ENCODE data around the gene FAM47E.
A peak's percentile ranks its signal among the peaks of the same experiment; 100 is the strongest.

The FAM47E gene

DNA sequence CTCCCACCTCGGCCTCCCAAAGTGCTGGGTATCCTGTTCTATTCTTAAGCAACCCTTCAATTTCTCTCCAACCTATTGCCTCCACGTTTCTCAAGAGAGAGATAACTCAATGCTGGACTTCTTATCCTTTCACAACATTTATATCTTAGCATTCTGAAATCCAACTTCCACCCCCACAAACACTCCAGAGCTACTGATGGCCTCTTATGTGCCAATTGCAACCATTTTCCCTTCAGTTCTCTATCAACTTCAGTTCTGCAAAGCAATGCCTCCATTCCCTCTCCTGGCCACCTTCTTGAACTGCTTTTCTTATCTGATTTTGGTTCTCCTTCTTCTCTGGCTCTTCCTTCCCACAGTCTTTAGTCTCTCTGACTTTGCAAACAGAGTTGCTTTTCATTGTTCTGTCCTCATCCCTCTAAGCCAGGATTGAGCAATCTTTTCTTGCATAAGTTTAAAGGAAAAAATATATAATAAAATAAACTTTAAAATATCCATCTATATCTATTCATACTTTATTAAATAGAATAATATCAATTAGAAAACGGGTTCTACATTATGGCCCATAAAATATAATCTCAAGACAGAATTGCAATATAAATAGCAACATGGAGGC, 51.4 kb downstream of the FAM47E start:
- DNase-seq = no peak

DNA sequence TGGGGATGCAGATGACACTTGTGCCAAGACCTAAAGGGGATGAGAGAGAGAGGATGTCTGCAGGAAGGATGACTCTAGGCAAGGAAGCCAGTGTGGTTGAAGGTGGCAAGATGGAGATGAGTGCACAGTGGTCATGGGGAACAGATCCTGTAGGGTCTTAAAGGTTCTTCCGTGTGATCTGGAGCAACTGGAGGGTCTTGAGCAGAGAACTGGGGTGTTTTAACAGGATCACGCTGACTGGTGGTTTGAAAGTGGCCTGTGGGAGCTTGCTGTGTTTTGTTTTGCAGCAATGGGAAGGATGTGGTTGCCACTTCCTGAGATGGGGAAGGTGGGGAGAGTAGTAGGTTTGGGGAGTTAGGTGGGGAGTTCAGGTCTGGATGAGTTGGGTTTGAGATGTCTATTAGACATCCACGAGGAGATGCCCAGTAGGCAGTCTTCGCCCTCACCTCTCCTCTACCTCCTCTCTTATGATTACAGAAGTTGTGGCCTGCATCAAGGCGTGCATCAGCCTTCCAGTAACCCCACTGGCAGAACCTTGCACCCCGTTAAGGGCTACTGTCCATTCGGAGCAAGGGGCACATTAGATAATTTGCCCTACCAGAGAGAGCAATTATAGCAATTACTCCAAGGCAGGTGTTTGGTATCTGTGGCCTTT, 53.6 kb downstream of the FAM47E start:
- peak; percentile 19 for DNase-seq

DNA sequence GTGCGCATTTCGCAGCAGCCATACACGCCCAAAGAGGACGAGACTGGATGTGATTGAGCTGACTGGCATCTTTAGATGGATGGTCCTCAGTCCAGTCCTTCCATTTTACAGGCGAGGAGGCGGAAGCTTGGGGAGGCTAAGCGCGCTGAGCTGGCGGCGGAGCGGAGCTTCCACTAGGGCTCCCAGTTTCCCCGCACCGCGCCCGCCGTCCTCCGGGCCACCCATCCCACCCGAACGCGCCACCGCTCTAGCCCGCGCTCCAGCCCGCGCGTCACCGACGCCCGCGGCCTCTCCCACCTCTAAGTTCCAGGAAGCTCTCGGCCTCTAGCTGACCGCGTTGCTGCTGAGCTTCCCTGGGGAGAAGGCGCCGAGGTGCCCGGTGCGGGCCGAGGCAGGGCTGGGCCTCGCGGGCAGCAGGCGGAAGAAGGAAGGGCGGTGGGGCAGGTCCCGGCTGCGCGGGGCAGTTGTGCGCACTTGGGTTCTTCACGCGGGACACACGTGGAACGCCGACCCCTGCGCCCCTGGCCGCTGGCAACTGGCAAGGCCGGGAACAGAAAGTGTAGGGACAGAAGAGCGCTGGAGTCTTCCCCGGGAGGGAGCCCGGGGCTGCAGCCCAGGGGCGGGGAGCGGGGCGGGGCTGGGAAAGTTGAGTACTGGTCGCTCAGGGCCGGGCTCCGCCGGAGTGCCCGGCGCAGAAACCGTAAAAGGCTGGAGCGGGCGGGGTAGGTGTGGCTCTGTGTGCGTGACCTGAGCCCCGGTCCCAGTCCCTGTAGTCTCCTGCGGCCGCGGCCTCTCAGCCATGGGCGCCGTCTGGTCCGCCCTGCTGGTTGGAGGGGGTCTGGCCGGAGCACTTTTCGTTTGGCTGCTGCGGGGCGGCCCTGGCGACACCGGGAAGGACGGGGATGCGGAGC, 54.7 kb downstream of the FAM47E start, which contains the start of gene STBD1:
STBD1 (plus strand) TSS at position 763 of the 911 bp plus-strand sequence; CDS start at position 800, 37 bp downstream.
- DNase-seq = no peak

DNA sequence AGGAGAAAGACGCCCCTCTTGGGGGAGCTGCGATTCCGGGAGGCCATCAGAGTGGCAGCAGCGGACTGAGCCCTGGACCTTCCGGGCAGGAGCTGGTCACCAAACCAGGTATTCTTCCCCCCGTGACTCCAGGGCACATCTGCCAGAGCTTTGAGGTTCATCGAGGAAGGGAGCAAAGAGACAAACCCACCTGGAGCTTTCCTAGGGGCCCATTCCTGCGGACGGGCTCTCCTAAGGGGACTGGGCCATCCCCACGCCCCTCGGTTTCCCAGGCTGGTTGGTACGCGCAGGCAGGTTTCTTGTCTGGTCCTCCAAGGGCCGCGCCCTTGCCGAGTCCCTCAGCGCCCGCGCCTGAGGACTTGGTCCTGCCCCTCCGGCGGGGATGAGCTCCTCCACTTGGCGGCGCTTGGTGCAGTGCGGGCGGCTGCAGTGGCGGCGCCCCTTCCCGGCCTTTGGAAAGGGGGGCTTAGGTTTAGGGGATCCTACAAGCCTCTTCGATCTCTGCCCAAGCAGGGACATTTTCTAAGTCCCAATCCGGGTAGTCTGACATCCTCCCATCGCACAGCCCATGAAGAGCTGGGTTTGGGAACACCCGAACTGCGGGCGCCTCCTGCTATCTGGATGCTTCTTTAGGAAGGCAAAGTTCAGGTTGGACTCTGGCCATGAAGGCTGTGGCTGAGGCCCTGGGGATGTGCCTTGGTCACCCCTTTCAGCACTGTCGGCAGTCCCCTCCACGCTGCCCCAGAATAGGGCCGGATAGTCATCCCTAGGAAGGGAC, 55.5 kb downstream of the FAM47E start:
- DNase-seq = no peak

DNA sequence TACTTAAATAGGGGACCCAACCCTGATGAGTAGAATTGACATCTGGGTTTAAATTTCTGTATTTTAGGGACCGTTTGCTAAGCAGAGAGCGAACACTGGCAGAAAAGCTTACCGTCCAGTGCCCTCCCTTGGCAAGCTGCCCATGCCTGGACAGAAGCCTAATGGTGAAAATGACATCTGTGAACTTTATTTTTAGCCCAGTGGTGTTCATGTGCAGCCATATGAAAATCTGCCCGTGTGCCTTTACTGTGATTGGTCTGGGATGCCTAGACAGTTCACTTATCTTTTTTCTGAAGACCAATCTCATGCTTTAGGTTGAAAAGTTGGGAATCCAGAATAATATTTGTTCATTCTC, 56.1 kb downstream of the FAM47E start:
- DNase-seq = no peak

DNA sequence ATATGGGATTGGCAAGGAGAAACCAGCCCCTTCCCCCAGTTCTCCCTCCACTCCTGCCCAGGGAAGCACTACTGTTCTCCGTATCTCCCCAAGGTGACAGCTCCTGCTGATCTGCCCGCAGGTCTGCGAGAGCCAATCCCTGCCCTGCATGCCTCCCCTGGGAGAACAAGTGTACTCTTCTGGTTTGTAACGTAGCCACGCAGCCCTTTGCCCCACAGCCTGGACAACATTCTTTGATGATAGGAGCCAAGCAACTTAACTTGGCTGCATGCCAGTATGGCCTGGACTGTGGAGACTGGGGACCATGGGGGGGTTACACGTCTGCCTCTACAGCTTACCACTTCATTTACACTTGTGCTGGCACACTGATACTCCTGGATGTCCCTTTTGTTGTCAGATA, 57.0 kb downstream of the FAM47E start:
- no peak for DNase-seq

DNA sequence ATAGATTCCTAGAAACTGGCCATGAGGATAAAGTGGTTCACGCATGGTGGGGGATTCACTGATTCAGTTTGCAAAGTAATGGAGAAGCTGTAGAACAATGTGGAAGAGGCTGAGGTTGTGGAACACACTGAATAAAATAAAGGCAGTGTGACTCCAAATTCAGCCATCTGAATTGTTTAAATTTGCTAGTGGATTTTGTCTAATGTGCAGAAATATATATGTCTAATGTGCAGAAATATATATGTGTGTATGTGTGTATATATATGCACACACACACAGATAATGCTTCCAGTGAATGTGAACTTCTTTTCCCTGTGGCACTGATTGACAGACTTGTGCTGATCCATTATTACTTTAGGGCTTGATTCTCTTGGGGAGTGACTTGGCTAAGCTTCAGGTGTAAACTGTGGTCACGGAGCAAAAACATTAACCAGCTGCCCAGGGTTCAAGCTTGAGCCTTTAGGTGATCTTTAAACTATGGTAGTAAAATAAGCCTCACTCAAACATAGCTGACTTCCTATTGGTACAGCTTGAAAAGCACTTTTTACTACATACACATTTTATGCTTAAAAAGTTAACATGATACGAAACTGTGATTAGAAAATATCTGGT, 58.5 kb downstream of the FAM47E start:
- DNase-seq = no peak

DNA sequence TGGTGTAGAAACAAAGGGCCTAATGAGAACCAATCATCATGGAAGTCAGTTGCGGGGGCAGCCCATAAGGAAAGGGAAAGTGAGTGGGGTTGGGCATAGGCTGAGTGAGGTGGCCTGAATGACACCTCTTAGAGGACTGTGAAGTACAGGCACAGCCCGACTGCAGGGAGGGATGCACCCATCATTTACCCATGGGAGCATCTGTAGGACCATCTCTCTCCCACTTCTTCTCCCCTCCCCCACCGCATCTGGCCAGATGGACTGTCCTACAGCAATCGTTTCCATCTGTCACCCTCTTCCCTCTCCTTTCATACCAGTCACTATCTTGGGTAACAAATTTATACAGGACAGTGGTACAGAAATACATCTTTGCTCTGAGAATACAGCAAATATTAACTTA, 59.2 kb downstream of the FAM47E start:
- no peak for DNase-seq

DNA sequence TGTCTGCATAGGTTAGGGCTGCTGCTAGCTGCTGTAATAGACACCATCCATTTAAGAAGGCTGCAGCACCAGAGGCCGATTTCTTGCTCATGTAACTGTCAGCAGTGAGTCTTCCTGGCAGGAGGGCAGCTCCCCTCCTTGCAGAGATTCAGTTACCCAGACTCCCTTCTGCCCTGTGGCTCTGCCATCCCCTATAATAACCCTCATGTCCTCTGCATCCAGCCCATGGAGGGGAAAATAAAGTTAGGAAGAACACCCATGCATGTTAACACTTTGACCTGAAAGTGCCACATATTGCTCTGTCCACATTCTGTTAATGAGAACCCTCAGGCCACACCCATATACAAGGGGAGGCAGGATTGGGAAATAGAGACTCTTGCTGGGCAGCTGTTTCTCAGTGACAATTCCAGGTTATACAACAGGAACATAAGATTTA, 60.4 kb downstream of the FAM47E start:
- no peak for DNase-seq

DNA sequence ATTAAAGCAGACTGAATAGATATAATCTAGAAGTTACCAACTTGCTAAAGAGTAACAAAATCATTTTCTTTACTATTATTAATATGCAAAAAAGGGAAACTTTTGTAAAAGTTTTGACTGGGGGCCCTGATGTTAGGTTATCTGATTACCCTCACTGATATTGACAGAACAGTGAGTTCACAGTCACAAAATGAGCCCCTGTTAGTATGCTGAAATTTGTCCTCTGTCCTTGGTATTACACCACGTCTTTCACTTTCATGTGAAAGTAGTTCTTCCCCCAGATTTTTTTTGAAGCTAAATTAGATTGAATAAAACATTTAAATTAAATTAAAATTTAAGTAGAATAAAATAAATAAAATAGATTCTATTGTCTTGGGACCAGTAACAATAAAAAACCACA, 60.9 kb downstream of the FAM47E start:
- no peak for DNase-seq

DNA sequence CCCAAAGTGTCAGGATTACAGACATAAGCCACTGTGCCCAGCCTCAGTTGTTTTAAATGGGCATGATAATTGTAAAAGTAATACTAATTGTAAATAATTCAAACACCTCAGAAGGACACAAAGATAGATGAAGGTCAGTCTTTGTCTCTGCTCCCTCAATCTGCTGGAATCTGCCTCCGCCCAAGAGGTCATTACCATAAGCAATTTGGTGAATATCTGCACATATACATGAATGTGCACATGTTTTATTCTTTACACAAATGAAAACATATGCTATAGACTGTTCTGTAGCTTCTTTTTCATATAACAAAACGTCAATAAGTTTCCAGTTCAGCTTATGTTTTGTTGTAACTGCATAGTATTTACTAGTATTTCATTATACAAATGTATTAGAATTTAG, 62.0 kb downstream of the FAM47E start:
- no peak for DNase-seq

DNA sequence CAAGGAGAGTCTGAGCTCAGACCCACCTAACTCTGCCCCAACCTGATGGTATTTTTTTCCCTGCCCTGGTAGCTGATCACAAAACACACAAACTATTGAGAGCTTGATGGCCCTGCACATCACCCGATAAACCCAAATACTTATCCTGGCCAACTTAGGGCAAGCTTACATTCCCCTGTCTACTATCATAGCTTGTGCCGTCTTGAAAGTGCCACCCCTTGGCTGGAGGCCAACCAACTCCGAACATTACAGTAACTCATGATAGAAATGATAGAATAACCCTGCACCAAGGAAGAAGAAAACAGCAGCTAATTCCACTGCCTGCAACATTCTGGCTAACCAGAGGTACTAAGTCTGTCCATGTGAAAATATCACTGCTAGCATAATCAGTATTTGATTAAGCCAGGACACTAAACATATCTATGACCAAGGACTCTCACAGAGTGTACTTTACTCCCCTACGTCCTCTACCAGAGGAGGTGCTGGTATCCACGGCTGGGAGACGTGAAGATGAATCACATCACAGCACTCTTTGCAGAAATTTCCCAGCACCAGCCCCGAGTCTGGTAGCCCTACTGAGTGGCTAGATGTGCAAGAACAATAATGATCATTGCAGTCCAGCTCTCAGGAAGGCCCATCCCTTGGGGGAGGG, 63.9 kb downstream of the FAM47E start:
- no peak for DNase-seq

DNA sequence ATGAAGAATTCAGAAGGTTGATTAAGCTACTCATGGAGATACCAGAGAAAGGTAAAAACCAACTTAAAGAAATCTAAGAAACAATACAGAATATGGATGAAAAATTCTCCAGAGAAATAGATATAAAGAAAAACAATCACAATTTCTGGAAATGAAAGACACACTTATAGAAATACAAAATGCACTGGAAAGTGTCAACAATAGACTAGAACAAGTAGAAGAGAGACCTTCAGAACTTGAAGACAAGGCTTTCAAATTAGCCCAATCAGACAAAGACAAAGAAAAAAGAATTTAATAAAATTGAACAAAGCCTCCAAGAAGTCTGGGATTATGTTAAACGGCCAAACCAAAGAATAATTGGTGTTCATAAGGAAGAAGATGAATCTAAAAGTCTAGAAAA, 64.6 kb downstream of the FAM47E start:
- DNase-seq = no peak

DNA sequence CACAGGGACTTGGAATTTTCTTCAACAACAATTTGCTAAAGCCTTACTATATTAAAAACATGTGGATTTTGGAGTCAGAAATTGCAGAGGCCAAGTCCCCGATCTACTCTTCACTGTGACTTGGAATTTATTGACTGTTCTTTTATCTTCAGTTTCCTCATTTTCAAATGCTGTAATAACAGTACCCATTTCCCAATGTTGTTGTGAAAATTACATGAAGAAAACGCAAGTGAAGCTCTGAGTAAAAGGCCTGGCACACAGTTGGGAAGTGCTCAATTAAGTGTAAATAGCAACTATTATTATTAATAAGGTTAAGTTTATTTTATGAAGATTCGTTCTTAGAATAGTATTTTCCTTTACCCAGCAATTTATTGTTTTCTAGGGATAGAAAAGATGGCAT, 70.7 kb downstream of the FAM47E start:
- no peak for DNase-seq

DNA sequence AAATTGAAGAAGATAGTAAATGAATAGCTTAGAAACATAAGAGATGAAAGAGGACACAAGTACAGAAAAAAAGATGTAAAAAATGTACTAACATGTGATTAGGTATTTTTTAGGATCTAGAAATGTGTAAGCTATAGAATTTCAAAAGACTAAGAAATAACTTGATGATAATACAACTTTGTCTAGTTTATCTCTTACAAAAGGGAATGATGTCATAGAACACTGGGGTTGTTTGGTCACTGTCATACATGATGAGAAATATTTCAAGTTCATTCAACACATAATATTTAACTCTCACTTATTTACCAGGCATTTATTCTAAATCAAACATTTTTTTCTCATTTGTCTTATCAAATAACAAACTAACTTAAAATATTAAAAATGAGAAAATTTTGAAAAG, 73.6 kb downstream of the FAM47E start:
- no peak for DNase-seq

DNA sequence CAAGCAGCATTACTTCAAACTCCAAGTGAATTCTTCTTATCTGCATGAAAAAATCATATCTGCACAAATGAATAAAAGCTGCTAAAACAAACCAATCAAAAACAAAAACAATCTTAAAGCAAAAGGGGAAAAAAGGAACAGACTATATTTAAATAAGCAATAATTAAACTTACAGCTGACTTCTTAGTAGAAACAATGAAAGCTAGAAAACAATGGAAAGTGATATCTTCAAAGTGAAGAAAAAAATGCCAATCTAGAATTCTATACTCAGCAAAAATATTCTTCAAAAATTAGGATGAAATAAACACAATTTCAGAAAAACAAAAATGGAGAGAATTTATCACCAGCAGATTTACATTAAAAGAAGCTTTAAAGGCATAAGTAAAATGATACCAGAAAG, 75.0 kb downstream of the FAM47E start:
- DNase-seq = no peak

Measured in CD4-positive, alpha-beta T cell treated with Interleukin-4 for 4 hours (primary cell).